IMR-90 (cell line): ENCODE measurements around the gene SBF2. TPM values are rescaled to one million over a fixed set of nuclear protein-coding genes. Genes with fewer than 3 reads are reported as not detected.
A peak's percentile ranks its signal among the peaks of the same experiment; 100 is the strongest.

Experiments
- ATAC-seq: fragments of 200-7000 bp; cut with Tn5 transposase; 2 replicates; pipeline ENCODE4 v1.9.1; 2020; ENCODE audit warnings: low read depth, mild to moderate bottlenecking, moderate library complexity
- BruUV-seq: library from RNA; stranded (reverse); fragments of 400-500 nt; replicated peaks from 2 replicates; lab custom pipeline; 2021; lab: Mats Ljungman, UMichigan
- CTCF ChIA-PET: fragments of 300-600 bp; formaldehyde crosslinking; extraction: SDS; loops from one replicate; lab custom pipeline; 2021; ENCODE audit warnings: antibody characterized with exemption; lab: Yijun Ruan, JAX
- POLR2A ChIA-PET: fragments of 300-600 bp; sonication (Branson Sonifier 250); formaldehyde crosslinking; loops from one replicate; lab custom pipeline; 2022; ENCODE audit warnings: antibody characterized with exemption; ENCODE audit not compliant: unreplicated experiment; lab: Charles Lee
- DNase-seq: peaks from one replicate; pipeline ENCODE4 v3.0.0; 2013
- H2AFZ ChIP-seq: replicated peaks from 2 replicates; pipeline ENCODE3; 2013; ENCODE audit warnings: low read length, mild to moderate bottlenecking; ENCODE audit not compliant: poor library complexity
- H2AK5ac ChIP-seq: 2 replicates; pipeline ENCODE4 v1.6.1; 2013; ENCODE audit warnings: low read depth, low read length, inconsistent platforms
- H2AK9ac ChIP-seq: replicated peaks from 2 replicates; pipeline ENCODE3; 2013; ENCODE audit warnings: mild to moderate bottlenecking, low read depth, low read length, moderate library complexity; ENCODE audit not compliant: poor library complexity
- H2BK120ac ChIP-seq: 2 replicates; pipeline ENCODE4 v1.6.1; 2013; ENCODE audit warnings: low read depth, low read length, inconsistent platforms
- H2BK15ac ChIP-seq: 3 replicates; pipeline ENCODE4 v1.6.1; 2013; ENCODE audit warnings: low read depth, low read length, inconsistent platforms
- H2BK20ac ChIP-seq: 2 replicates; pipeline ENCODE4 v1.6.1; 2013; ENCODE audit warnings: low read depth, mild to moderate bottlenecking, inconsistent platforms, low read length, moderate library complexity
- H2BK5ac ChIP-seq: 2 replicates; pipeline ENCODE4 v1.6.1; 2013; ENCODE audit warnings: mild to moderate bottlenecking, low read depth, low read length, inconsistent platforms; ENCODE audit not compliant: poor library complexity, severe bottlenecking
- H3K14ac ChIP-seq: replicated peaks from 2 replicates; pipeline ENCODE4 v1.6.1; 2013; ENCODE audit warnings: low read depth, low read length, inconsistent platforms
- H3K18ac ChIP-seq: 2 replicates; pipeline ENCODE4 v1.6.1; 2013; ENCODE audit warnings: low read depth, low read length, control low read depth
- H3K23ac ChIP-seq: 2 replicates; pipeline ENCODE4 v1.6.1; 2013; ENCODE audit warnings: low read depth, low read length, inconsistent platforms
- H3K27ac ChIP-seq: 2 replicates; pipeline ENCODE4 v1.5.1; 2013; ENCODE audit warnings: mild to moderate bottlenecking, control low read depth, low read length; ENCODE audit not compliant: insufficient read depth
- H3K27me3 ChIP-seq: 2 replicates; pipeline ENCODE4 v1.6.1; 2013; ENCODE audit warnings: low read length; ENCODE audit not compliant: control insufficient read depth, insufficient read depth
- H3K36me3 ChIP-seq: 2 replicates; pipeline ENCODE4 v1.6.1; 2013; ENCODE audit warnings: low read length, mixed read lengths; ENCODE audit not compliant: control insufficient read depth, insufficient read depth
- H3K4ac ChIP-seq: 2 replicates; pipeline ENCODE4 v1.6.1; 2013; ENCODE audit warnings: low read depth, low read length, inconsistent platforms
- H3K4me1 ChIP-seq: 2 replicates; pipeline ENCODE4 v1.6.1; 2013; ENCODE audit warnings: low read length, mixed read lengths; ENCODE audit not compliant: control insufficient read depth, insufficient read depth
- H3K4me2 ChIP-seq: 2 replicates; pipeline ENCODE4 v1.6.1; 2013; ENCODE audit warnings: low read depth, mild to moderate bottlenecking, control low read depth, low read length, moderate library complexity
- H3K4me3 ChIP-seq: 2 replicates; pipeline ENCODE4 v1.5.1; 2013; ENCODE audit warnings: low read depth, mild to moderate bottlenecking, control low read depth, low read length, moderate library complexity; ENCODE audit not compliant: insufficient read depth
- H3K56ac ChIP-seq: 2 replicates; pipeline ENCODE4 v1.6.1; 2013; ENCODE audit warnings: low read length, inconsistent platforms; ENCODE audit not compliant: insufficient read depth; ENCODE audit errors: extremely low read depth
- H3K79me1 ChIP-seq, 2 experiments: 2 replicates each; pipeline ENCODE4 v1.6.1; 2013; ENCODE audit warnings: low read length in 2 of 2, inconsistent platforms in 1 of 2, low read depth in 1 of 2
- H3K9ac ChIP-seq: 2 replicates; pipeline ENCODE4 v1.6.1; 2013; ENCODE audit warnings: low read depth, low read length, control low read depth
- H3K9me1 ChIP-seq: 2 replicates; pipeline ENCODE4 v1.6.1; 2013; ENCODE audit warnings: low read length, inconsistent platforms; ENCODE audit not compliant: insufficient read depth
- H3K9me3 ChIP-seq: 2 replicates; pipeline ENCODE4 v1.6.1; 2013; ENCODE audit warnings: low read length; ENCODE audit not compliant: control insufficient read depth, insufficient read depth
- H4K20me1 ChIP-seq: 2 replicates; pipeline ENCODE4 v1.6.1; 2013; ENCODE audit warnings: low read length, inconsistent platforms; ENCODE audit not compliant: insufficient read depth
- H4K5ac ChIP-seq: 2 replicates; pipeline ENCODE4 v1.6.1; 2013; ENCODE audit warnings: mild to moderate bottlenecking, low read depth, low read length, control low read depth
- H4K8ac ChIP-seq, 2 experiments: 2 replicates each; pipeline ENCODE4 v1.6.1; 2013; ENCODE audit warnings: low read depth in 2 of 2, low read length in 2 of 2, control low read depth in 1 of 2, inconsistent platforms in 1 of 2
- H4K91ac ChIP-seq: 2 replicates; pipeline ENCODE4 v1.6.1; 2013; ENCODE audit warnings: low read depth, low read length, inconsistent platforms; ENCODE audit not compliant: insufficient read depth
- BHLHE40 ChIP-seq: fragments of 150-350 bp; IDR thresholded peaks from 2 replicates; pipeline ENCODE4 v1.6.1; 2016; ENCODE audit warnings: mild to moderate bottlenecking, low read depth, low read length
- CEBPB ChIP-seq: IDR thresholded peaks from 2 replicates; pipeline ENCODE4 v1.6.1; 2012; ENCODE audit warnings: low read depth, low read length, improper control_type of control experiment
- CHD1 ChIP-seq: IDR thresholded peaks from 2 replicates; pipeline ENCODE4 v1.6.1; 2012; ENCODE audit warnings: low read depth, low read length, improper control_type of control experiment
- MAFK ChIP-seq: IDR thresholded peaks from 2 replicates; pipeline ENCODE4 v1.6.1; 2012; ENCODE audit warnings: low read depth, low read length, improper control_type of control experiment
- NFE2L2 ChIP-seq: fragments of 150-350 bp; IDR thresholded peaks from 2 replicates; pipeline ENCODE4 v1.6.1; 2016; ENCODE audit warnings: low read depth, mild to moderate bottlenecking, low read length
- POLR2A ChIP-seq: IDR thresholded peaks from 2 replicates; pipeline ENCODE4 v1.6.1; 2012; ENCODE audit warnings: mild to moderate bottlenecking, low read depth, low read length
- RCOR1 ChIP-seq: IDR thresholded peaks from 2 replicates; pipeline ENCODE4 v1.6.1; 2012; ENCODE audit warnings: mild to moderate bottlenecking, low read length, improper control_type of control experiment; ENCODE audit not compliant: insufficient replicate concordance
- RFX5 ChIP-seq: IDR thresholded peaks from 2 replicates; pipeline ENCODE4 v1.8.0; 2012; ENCODE audit warnings: low read depth, mild to moderate bottlenecking, low read length, moderate library complexity
- SMC3 ChIP-seq: fragments of 150-350 bp; IDR thresholded peaks from 2 replicates; pipeline ENCODE4 v1.6.1; 2016; ENCODE audit warnings: low read depth, mild to moderate bottlenecking, antibody characterized with exemption, low read length, moderate library complexity
- WGBS, 2 experiments: methylation state at CpG; one replicate each; pipeline versions ENCODE4 v1.1.5 to v1.1.7; 2013; ENCODE audit warnings: missing lambda C conversion rate in 2 of 2; ENCODE audit not compliant: insufficient read length in 1 of 2; ENCODE audit errors: extremely low coverage in 2 of 2; 5-methylcytosine and 5-hydroxymethylcytosine counted together
- dilution Hi-C: fragments of 300-500 bp; cut with HindIII; formaldehyde crosslinking; loops from one replicate; pipeline ENCODE4 v1.14.3; 2018; ENCODE audit warnings: low sequenced_read_pairs; ENCODE audit not compliant: unreplicated experiment
- in situ Hi-C: fragments of 300-500 bp; cut with MboI; formaldehyde crosslinking; loops from 3 replicates; pipeline ENCODE4 v1.14.3; 2019; ENCODE audit warnings: low sequenced_read_pairs, inconsistent platforms, mixed read lengths
- intact Hi-C: fragments of 100-400 bp; cut with micrococcal nuclease; formaldehyde crosslinking; loops from 2 replicates; pipeline ENCODE4 v1.10.0; 2022
- polyA plus RNA-seq, 3 experiments: library from polyadenylated mRNA; depleted of rRNA; stranded (reverse); fragments of >200 nt; gene quantifications; 2 replicates each; pipeline ENCODE4 v1.2.3, GENCODE V29; 2012; ENCODE audit warnings: low replicate concordance in 1 of 3
- total RNA-seq: library from RNA; depleted of rRNA; stranded (reverse); fragments of >200 nt; gene quantifications from 2 replicates; pipeline ENCODE4 v1.2.3, GENCODE V29; 2012
- TF ChIP-seq, protein P1 (sequence below): conservative IDR thresholded peaks from 2 replicates; pipeline ENCODE4 v1.5.1; 2012; ENCODE audit warnings: mild to moderate bottlenecking, low read depth, low read length, improper control_type of control experiment
- TF ChIP-seq, protein P2 (sequence below): fragments of 150-350 bp; IDR thresholded peaks from 2 replicates; pipeline ENCODE4 v1.6.1; 2016; ENCODE audit warnings: low read depth, mild to moderate bottlenecking, low read length, moderate library complexity, borderline replicate concordance
- TF ChIP-seq, protein P3 (sequence below): fragments of 150-350 bp; IDR thresholded peaks from 2 replicates; pipeline ENCODE4 v1.6.1; 2017; ENCODE audit warnings: mild to moderate bottlenecking, antibody characterized with exemption, low read length, low read depth

Gene SBF2
- total and polyA plus RNA-seq, 2 of the 4 experiments (the other 2 are of a cell fraction) = 23.8 to 51.8 TPM

DNA sequence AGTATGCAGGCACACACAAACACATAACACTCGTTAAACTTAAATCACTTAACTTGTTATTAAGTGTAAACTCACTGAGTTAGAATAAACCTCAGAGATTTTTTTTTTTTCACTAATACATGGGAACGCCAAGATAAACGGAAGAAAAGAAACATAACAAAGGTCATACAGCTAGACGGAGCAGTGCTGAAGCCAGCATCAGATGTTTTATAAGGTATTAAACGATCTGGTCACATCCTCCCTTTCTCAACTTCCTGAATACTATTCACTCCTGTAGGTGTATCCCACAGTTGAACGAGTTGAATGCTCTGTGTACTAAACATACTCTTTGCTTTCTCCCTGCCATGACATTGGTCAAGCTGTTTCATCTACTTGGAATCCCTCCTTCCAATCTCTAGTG is 418.2 kb downstream of the SBF2 start:
- POLR2A ChIA-PET = no interaction called here

More for the DNA sequence above, 418.2 kb downstream of the SBF2 start:
- no peak overlapping the region; the same call in 1 of the 2 replicates for H3K14ac ChIP-seq
- no peak overlapping the region for H2BK15ac ChIP-seq
- no peak overlapping the region for H3K9ac ChIP-seq
- no peak overlapping the region; the same call in 1 of the 2 replicates for H4K91ac ChIP-seq
- peak overlapping the region; percentile 43 for H2BK5ac ChIP-seq
- H3K4me1 ChIP-seq = peaks cover 5% of the 10 kb centered on the region
- dilution Hi-C loops = no loop called here
- no peak overlapping the region for H3K4me3 ChIP-seq
- CTCF ChIA-PET = no interaction called here
- peaks cover 4% of the 10 kb centered on the region; the same call in 1 of the 2 replicates for H3K9me3 ChIP-seq
- DNase-seq (no peak), ATAC-seq (peak; percentile 57)
- H2AFZ ChIP-seq = no peak overlapping the region
- no peaks in the 10 kb centered on the region; the same call in 1 of the 2 replicates for H3K36me3 ChIP-seq
- peak overlapping the region; percentile 20; the same call in 1 of the 2 replicates for H2BK120ac ChIP-seq
- H4K8ac ChIP-seq = peak overlapping the region; percentile 3 to 78; a peak in 2 of 4 replicates
- H3K23ac ChIP-seq = no peak overlapping the region; the same call in 1 of the 2 replicates
- no peak overlapping the region for H2AK5ac ChIP-seq
- no peaks in the 10 kb centered on the region for H4K20me1 ChIP-seq
- no peak overlapping the region for H3K27ac ChIP-seq
- no peaks in the 10 kb centered on the region for H3K9me1 ChIP-seq
- BruUV-seq = no TSS peak
- H2AK9ac ChIP-seq = no peak overlapping the region
- no peak overlapping the region for H3K4ac ChIP-seq
- H3K4me2 ChIP-seq = peak overlapping the region; percentile 24; the same call in 1 of the 2 replicates
- H3K56ac ChIP-seq = no peak overlapping the region
- peak overlapping the region; percentile 49; the same call in 1 of the 2 replicates for H4K5ac ChIP-seq
- peaks cover 4 to 5% of the 10 kb centered on the region in 2 experiments; a peak in 1 of 4 replicates for H3K79me1 ChIP-seq
- H2BK20ac ChIP-seq = 0 out of 2 replicates have a peak overlapping the region, but pooled peaks have one; percentile 1
- H3K27me3 ChIP-seq = no peaks in the 10 kb centered on the region
- intact Hi-C loops = no loop called here
- peak overlapping the region; percentile 61; the same call in 1 of the 2 replicates for H3K18ac ChIP-seq
- no peak for TF ChIP-seq CEBPB
- TF ChIP-seq CHD1 = no peak
- no peak for TF ChIP-seq BHLHE40
- TF ChIP-seq SMC3 = no peak
- TF ChIP-seq, protein P1, sequence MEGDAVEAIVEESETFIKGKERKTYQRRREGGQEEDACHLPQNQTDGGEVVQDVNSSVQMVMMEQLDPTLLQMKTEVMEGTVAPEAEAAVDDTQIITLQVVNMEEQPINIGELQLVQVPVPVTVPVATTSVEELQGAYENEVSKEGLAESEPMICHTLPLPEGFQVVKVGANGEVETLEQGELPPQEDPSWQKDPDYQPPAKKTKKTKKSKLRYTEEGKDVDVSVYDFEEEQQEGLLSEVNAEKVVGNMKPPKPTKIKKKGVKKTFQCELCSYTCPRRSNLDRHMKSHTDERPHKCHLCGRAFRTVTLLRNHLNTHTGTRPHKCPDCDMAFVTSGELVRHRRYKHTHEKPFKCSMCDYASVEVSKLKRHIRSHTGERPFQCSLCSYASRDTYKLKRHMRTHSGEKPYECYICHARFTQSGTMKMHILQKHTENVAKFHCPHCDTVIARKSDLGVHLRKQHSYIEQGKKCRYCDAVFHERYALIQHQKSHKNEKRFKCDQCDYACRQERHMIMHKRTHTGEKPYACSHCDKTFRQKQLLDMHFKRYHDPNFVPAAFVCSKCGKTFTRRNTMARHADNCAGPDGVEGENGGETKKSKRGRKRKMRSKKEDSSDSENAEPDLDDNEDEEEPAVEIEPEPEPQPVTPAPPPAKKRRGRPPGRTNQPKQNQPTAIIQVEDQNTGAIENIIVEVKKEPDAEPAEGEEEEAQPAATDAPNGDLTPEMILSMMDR = no peak
- TF ChIP-seq MAFK = no peak
- no peak for TF ChIP-seq NFE2L2
- TF ChIP-seq RCOR1 = no peak
- TF ChIP-seq, protein P2, sequence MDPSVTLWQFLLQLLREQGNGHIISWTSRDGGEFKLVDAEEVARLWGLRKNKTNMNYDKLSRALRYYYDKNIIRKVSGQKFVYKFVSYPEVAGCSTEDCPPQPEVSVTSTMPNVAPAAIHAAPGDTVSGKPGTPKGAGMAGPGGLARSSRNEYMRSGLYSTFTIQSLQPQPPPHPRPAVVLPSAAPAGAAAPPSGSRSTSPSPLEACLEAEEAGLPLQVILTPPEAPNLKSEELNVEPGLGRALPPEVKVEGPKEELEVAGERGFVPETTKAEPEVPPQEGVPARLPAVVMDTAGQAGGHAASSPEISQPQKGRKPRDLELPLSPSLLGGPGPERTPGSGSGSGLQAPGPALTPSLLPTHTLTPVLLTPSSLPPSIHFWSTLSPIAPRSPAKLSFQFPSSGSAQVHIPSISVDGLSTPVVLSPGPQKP = no peak
- TF ChIP-seq, protein P3, sequence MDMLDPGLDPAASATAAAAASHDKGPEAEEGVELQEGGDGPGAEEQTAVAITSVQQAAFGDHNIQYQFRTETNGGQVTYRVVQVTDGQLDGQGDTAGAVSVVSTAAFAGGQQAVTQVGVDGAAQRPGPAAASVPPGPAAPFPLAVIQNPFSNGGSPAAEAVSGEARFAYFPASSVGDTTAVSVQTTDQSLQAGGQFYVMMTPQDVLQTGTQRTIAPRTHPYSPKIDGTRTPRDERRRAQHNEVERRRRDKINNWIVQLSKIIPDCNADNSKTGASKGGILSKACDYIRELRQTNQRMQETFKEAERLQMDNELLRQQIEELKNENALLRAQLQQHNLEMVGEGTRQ = no peak
- TF ChIP-seq RFX5 = no peak
- no peak for TF ChIP-seq POLR2A
- in situ Hi-C loops = no loop called here
- 50% methylated on average over 1 of the region's 6 CpGs; no CpG with 5 or more reads in 1 of the 2 experiments for WGBS, 2 experiments
